Omental fat pad (tissue), 4 donors: ENCODE results near the gene FOXB1. TPM values are rescaled to one million over a fixed set of nuclear protein-coding genes. Genes with fewer than 3 reads are reported as not detected.

Source experiments
- ATAC-seq: fragments of 150-250 bp; one replicate; pipeline ENCODE4 v1.9.1; 2016; ENCODE audit warnings: mild to moderate bottlenecking, moderate library complexity; ENCODE audit not compliant: low FRiP score
- DNase-seq: peaks from one replicate; pipeline ENCODE4 v3.0.0-alpha.2; 2019; ENCODE audit warnings: low spot score
- total RNA-seq, 4 donors: library from RNA; depleted of rRNA; stranded (reverse); fragments of >200 nt; gene quantifications; one replicate each; pipeline ENCODE4 v1.1.0, GENCODE V29; 2016
- TF ChIP-seq, protein P1 (sequence below), 3 donors: fragments of 450-650 bp; IDR thresholded peaks; one replicate each; pipeline ENCODE4 v1.5.1; 2016 to 2017; ENCODE audit warnings: antibody characterized with exemption in 3 of 3, mild to moderate bottlenecking in 3 of 3, moderate library complexity in 2 of 3

Gene FOXB1
- total RNA-seq, 4 donors from 2014 or later: not detected

DNA sequence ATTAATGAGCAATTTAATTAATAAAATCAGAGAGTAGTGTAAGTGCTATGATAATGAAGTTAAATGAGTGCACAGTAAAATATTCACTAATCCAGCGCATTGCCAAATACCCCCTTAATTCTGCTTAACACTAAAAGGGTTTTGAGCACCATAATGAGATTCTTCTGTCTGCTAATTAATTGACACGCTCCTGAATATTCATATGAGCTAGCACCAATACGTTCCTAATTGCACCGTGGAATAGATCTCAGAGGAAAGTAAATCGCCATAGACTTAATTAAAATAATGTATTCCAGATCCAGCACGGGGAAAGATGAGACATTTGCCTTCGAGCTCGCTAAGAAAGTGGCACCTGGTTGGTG lies 9.6 kb upstream of the FOXB1 start:
- ATAC-seq: no peak
- TF ChIP-seq, protein P1, sequence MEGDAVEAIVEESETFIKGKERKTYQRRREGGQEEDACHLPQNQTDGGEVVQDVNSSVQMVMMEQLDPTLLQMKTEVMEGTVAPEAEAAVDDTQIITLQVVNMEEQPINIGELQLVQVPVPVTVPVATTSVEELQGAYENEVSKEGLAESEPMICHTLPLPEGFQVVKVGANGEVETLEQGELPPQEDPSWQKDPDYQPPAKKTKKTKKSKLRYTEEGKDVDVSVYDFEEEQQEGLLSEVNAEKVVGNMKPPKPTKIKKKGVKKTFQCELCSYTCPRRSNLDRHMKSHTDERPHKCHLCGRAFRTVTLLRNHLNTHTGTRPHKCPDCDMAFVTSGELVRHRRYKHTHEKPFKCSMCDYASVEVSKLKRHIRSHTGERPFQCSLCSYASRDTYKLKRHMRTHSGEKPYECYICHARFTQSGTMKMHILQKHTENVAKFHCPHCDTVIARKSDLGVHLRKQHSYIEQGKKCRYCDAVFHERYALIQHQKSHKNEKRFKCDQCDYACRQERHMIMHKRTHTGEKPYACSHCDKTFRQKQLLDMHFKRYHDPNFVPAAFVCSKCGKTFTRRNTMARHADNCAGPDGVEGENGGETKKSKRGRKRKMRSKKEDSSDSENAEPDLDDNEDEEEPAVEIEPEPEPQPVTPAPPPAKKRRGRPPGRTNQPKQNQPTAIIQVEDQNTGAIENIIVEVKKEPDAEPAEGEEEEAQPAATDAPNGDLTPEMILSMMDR (IDR thresholded peaks at IDR 0.05): no peak
- no peak for DNase-seq

DNA sequence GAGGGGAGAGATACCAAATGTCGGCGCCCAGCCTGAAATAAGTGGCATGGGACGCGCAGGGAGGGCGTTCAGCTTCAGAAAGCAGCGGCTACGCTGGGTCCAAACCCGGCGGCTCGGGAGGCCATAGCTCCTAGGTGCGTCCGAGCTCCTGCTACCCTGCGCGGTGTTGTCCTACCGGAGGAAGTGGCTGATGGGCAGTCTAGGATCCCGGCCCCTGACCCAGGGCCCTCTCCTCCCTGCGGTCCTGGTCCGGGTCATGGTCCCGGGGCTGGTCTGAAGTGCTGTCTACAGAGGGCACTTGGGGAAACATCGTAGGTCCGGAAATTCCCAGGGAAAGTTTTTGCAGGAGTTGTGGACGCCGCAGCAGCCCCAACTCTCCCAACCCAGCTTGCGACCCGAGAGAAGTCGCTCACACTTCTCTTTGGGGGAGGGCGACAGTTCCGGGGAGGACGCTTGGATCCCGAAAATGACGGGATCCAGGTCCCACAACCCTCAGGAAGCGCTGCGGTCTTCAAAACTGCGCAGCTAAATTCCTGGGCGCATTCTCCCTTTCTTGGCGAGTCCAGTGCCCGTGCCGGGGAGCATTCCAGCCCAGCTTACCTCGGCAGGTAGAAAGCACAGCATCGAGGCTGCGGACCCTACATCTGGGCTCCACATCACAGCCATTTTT lies 9.1 kb upstream of the FOXB1 start:
- DNase-seq (no peak), ATAC-seq (no peak)
- TF ChIP-seq, protein P1 (IDR thresholded peaks at IDR 0.05): no peak

DNA sequence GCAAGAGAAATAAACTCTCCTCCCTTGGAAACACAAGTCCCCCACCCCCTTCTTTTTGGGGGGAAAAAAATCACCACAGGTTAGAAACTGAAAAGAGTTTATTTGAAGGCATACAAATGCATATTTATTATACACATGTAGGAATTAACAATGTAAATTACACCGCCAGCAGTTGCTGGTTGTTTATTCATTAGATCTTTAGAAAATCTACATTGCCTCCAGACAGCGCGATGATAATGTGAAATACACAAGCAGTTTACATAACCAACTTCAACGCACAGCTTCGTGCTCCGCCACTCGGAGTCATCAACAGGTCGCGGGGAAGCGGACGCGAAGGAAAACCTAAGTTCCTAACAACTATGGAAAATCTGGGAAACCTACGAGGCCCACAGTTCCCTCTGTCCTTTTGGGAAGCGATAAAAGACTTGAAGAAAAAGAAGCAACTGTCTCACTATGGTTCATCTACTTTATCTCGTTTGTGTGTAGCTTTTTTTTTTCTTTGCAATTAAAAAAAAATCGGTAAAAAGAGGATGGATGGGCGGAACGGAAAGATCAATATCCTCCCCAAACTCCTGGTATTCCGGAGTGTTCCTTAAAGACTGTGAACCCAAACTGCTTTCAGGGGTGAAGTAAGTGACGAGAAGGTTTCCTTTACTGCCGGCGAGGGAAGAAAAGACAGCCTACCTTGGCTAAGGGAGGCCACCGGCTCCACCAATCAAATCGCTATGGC lies 8.4 kb upstream of the FOXB1 start:
- no peak for DNase-seq
- no peak for ATAC-seq
- TF ChIP-seq, protein P1 (IDR thresholded peaks at IDR 0.05): no peak

DNA sequence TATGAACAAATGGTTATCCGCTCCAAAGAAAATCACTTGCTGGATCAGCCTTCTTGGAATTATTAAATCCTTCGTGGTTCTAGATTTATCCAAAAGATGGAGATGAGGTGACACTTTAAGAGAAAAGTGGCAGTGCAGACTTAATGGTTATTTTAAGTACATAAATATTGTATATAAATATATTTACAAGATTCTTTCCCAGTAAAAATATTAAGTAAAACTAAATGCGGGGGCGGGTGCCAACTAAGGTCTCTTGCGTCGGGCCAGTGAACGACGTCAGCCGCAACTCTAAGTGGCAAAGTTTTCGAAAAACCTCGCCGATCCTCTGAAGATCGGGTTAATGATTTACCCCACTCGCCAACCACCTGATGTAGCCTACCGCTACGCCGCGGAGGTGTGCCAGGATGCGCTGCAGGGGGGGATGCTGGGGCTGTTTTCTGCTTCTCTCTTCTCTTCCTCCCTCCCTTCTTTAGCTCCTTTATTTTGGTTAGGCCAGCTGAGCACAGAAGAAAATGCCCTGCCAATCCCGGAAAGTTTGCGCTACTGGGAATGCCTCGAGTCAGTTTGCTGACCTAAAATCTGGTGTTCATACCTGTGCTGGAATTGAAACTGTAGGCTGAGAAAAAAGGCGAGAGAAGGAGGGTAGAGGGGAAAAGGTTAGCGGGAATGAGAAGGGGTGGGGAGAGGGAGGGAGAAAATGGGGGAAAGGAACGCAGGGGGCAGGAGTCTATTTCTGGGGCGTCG lies 7.6 kb upstream of the FOXB1 start:
- ATAC-seq (no peak), DNase-seq (no peak)
- TF ChIP-seq, protein P1 (IDR thresholded peaks at IDR 0.05): no peak

DNA sequence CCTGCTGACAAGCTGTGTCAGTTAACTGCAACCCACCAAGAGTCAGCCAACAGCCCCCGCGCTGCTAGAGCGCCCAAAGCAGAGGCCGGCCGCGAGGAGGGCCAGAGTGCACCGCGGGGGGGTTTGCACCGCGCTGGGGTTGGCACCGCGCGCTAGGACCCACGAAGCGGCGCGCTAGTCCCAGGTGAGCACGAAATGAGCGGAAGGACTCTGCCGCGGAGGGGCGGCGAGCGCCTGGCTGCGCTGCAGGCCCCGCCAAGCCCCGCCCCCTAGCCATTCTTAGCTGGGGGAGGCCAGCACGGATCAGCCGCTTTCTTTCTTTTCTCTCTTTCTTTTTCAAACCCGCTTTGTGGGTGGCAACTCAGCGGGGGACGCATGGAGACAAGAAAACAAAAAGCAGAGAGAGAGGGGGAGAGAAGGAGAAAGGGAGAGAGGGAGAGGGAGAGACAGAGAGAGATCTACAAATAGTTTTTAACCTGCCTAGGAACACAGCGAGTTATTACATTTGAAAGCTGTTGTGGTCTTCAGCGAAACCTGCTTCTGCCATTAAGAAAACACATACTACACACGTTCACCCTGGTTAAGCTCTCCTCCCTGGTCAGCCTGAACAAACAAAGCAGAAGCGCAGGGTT lies 6.9 kb upstream of the FOXB1 start:
- DNase-seq: no peak
- ATAC-seq: no peak
- TF ChIP-seq, protein P1 (IDR thresholded peaks at IDR 0.05): no peak

DNA sequence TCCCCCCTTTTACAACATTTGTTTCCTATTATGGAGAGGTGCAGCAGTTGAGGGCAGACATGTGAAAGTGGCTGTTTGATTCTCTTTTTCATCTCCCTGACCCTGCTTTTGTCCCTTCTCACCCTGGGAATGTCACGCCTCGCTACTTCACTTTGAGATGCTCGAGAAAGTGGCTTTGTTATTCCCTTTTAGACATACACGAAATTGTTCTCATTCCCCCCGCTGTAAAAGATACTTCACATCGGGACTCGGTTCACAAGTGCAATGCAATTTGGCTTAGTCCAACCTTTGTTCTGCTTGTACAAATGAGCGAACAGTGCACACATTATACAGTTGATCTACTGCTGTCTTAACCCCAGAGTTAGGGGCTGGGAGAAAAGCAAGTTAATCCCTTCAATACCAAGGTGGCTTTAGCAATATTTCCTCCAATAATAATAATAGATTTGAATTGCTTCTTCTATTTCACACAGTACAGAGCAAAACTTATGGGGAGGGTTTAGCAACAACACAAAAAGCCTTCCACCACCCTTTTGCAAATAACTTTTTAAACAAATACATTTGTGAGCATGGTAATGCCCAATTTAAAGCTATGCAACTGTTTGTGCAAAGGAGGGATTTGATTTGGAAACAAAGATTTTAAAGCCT lies 5.7 kb upstream of the FOXB1 start:
- TF ChIP-seq, protein P1 (IDR thresholded peaks at IDR 0.05): no peak
- ATAC-seq (no peak), DNase-seq (no peak)
